ENCODE results near the gene RLN3. TPM values are rescaled to one million over a fixed set of nuclear protein-coding genes. Genes with fewer than 3 reads are reported as not detected.

RLN3 gene
- total and polyA plus RNA-seq, 9 of the 15 experiments (the other 6 are each of a cell fraction or from before 2014, with no cell fraction given): 0.31 to 1.2 (median 0.71) TPM; not detected in 6

DNA sequence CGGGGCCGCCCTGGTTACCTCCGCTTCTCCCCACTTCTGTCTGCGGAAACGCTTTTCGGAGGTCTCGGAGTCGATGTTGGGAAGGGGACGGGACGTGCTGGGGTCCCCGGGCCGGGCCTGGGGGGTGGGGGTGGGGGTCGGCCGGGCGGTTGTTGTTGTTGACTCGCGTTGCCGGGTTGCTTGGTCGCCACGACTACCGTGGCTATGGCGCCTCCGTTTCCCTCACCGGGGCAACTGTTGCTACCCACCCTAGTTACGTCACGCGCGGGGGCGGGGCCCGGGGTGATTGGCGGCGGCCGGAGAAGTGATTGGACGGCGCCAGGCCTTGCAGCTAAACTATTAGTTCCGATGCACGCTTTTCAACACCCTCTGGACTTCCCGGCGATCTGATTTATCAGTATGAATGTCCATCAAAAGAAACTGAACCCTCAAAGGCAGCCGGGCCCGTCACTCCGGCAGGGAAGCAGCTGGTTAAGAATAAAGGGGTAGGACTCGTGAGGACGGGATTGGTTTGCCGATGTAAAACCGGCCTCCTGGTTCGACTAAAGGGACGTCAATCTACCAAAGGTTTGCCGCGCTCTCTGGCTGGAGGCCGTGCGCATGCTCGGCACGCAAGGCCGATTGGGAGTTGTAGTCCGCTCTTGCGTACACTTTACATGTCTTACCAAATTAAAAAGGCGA, 21.7 kb upstream of the RLN3 start, which contains the start of gene RFX1 (continued):
- TF ChIP-seq, protein P1, sequence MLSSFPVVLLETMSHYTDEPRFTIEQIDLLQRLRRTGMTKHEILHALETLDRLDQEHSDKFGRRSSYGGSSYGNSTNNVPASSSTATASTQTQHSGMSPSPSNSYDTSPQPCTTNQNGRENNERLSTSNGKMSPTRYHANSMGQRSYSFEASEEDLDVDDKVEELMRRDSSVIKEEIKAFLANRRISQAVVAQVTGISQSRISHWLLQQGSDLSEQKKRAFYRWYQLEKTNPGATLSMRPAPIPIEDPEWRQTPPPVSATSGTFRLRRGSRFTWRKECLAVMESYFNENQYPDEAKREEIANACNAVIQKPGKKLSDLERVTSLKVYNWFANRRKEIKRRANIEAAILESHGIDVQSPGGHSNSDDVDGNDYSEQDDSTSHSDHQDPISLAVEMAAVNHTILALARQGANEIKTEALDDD (IDR thresholded peaks at IDR 0.05): no peak; the same call in 1 of the 2 replicates
- TF ChIP-seq, protein P2, sequence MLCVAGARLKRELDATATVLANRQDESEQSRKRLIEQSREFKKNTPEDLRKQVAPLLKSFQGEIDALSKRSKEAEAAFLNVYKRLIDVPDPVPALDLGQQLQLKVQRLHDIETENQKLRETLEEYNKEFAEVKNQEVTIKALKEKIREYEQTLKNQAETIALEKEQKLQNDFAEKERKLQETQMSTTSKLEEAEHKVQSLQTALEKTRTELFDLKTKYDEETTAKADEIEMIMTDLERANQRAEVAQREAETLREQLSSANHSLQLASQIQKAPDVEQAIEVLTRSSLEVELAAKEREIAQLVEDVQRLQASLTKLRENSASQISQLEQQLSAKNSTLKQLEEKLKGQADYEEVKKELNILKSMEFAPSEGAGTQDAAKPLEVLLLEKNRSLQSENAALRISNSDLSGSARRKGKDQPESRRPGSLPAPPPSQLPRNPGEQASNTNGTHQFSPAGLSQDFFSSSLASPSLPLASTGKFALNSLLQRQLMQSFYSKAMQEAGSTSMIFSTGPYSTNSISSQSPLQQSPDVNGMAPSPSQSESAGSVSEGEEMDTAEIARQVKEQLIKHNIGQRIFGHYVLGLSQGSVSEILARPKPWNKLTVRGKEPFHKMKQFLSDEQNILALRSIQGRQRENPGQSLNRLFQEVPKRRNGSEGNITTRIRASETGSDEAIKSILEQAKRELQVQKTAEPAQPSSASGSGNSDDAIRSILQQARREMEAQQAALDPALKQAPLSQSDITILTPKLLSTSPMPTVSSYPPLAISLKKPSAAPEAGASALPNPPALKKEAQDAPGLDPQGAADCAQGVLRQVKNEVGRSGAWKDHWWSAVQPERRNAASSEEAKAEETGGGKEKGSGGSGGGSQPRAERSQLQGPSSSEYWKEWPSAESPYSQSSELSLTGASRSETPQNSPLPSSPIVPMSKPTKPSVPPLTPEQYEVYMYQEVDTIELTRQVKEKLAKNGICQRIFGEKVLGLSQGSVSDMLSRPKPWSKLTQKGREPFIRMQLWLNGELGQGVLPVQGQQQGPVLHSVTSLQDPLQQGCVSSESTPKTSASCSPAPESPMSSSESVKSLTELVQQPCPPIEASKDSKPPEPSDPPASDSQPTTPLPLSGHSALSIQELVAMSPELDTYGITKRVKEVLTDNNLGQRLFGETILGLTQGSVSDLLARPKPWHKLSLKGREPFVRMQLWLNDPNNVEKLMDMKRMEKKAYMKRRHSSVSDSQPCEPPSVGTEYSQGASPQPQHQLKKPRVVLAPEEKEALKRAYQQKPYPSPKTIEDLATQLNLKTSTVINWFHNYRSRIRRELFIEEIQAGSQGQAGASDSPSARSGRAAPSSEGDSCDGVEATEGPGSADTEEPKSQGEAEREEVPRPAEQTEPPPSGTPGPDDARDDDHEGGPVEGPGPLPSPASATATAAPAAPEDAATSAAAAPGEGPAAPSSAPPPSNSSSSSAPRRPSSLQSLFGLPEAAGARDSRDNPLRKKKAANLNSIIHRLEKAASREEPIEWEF (CRISPR knock-in tag; IDR thresholded peaks at IDR 0.05): no peak
- no peak for TF ChIP-seq ZC3H8 (IDR thresholded peaks at IDR 0.05)
- TF ChIP-seq PPARD (CRISPR knock-in tag; IDR thresholded peaks at IDR 0.05): no peak
- TF ChIP-seq, protein P3, sequence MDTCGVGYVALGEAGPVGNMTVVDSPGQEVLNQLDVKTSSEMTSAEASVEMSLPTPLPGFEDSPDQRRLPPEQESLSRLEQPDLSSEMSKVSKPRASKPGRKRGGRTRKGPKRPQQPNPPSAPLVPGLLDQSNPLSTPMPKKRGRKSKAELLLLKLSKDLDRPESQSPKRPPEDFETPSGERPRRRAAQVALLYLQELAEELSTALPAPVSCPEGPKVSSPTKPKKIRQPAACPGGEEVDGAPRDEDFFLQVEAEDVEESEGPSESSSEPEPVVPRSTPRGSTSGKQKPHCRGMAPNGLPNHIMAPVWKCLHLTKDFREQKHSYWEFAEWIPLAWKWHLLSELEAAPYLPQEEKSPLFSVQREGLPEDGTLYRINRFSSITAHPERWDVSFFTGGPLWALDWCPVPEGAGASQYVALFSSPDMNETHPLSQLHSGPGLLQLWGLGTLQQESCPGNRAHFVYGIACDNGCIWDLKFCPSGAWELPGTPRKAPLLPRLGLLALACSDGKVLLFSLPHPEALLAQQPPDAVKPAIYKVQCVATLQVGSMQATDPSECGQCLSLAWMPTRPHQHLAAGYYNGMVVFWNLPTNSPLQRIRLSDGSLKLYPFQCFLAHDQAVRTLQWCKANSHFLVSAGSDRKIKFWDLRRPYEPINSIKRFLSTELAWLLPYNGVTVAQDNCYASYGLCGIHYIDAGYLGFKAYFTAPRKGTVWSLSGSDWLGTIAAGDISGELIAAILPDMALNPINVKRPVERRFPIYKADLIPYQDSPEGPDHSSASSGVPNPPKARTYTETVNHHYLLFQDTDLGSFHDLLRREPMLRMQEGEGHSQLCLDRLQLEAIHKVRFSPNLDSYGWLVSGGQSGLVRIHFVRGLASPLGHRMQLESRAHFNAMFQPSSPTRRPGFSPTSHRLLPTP (IDR thresholded peaks at IDR 0.05; ENCODE audit: borderline replicate concordance, extremely low read depth, insufficient read length): no peak
- TF ChIP-seq ZNF764 (CRISPR knock-in tag; IDR thresholded peaks at IDR 0.05; ENCODE audit: low read depth): no peak
- no peak for TF ChIP-seq SMAD4 (CRISPR knock-in tag; conservative IDR thresholded peaks at IDR 0.05)
- no peak for TF ChIP-seq EP400 (IDR thresholded peaks at IDR 0.05)
- TF ChIP-seq, protein P4, sequence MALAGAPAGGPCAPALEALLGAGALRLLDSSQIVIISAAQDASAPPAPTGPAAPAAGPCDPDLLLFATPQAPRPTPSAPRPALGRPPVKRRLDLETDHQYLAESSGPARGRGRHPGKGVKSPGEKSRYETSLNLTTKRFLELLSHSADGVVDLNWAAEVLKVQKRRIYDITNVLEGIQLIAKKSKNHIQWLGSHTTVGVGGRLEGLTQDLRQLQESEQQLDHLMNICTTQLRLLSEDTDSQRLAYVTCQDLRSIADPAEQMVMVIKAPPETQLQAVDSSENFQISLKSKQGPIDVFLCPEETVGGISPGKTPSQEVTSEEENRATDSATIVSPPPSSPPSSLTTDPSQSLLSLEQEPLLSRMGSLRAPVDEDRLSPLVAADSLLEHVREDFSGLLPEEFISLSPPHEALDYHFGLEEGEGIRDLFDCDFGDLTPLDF (CRISPR knock-in tag; IDR thresholded peaks at IDR 0.05): peak; percentile 90; the same call in 1 of the 2 replicates
- TF ChIP-seq ELF4 (CRISPR knock-in tag; IDR thresholded peaks at IDR 0.05): no peak
- TF ChIP-seq ZNF197 (CRISPR knock-in tag; IDR thresholded peaks at IDR 0.05; ENCODE audit: low read depth): no peak
- TF ChIP-seq FOXA3 (CRISPR knock-in tag; conservative IDR thresholded peaks at IDR 0.05 in 1 of 2, IDR thresholded peaks at IDR 0.05 in 1 of 2): no peak
- TF ChIP-seq CHD4 (IDR thresholded peaks at IDR 0.05; ENCODE audit: insufficient read depth, insufficient replicate concordance, low read depth, low read length, poor library complexity, severe bottlenecking): no peak

Data from K562 (cell line).